ENCODE measurements around the gene SNX5. TPM values are rescaled to one million over a fixed set of nuclear protein-coding genes. Genes with fewer than 3 reads are reported as not detected.
A peak's percentile ranks its signal among the peaks of the same experiment; 100 is the strongest.

The SNX5 gene
- total and polyA plus RNA-seq, 2 donors (not counting 1 experiment from before 2014, with no cell fraction given), result 97.8 to 128 TPM

- Histone ChIP-seq H3K4me3 (ENCODE audit: control extremely low read depth in 1 of 5, extremely low read depth in 1 of 5, insufficient read depth in 1 of 5, low read depth in 2 of 5, low read length in 4 of 5) (peak overlapping the region in 2 of 5 experiments; percentile 11 to 16), H3K27ac (ENCODE audit: low read length in 2 of 2) (peak overlapping the region; percentile 42 to 76), H3K4me2 (replicated peaks; ENCODE audit: low read depth, low read length, poor library complexity, severe bottlenecking) (peak overlapping the region; percentile 60), H3K9ac (ENCODE audit: low read length) (peak overlapping the region; percentile 41), H4K20me1 (ENCODE audit: control insufficient read depth, insufficient read depth, low read length, poor library complexity, severe bottlenecking) (peaks cover 16% of the 10 kb centered on the region), H3K27me3 (replicated peaks in 1 of 4; ENCODE audit: control extremely low read depth in 1 of 4, control insufficient read depth in 3 of 4, insufficient read depth in 4 of 4, low read length in 3 of 4) (no peaks in the 10 kb centered on the region), H2AFZ (ENCODE audit: insufficient read depth, low read depth, low read length, poor library complexity, severe bottlenecking) (no peak overlapping the region), H3K36me3 (replicated peaks in 1 of 2; ENCODE audit: control extremely low read depth in 1 of 2, control insufficient read depth in 1 of 2, extremely low read depth in 1 of 2, insufficient read depth in 2 of 2, low read length in 1 of 2) (peaks cover 0 to 50% of the 10 kb centered on the region in 2 experiments), H3K9me3 (ENCODE audit: control extremely low read depth in 1 of 3, control insufficient read depth in 2 of 3, insufficient read depth in 1 of 3, low read length in 2 of 3) (peaks cover 0 to 11% (median 0%) of the 10 kb centered on the region in 3 donors), H3K79me2 (ENCODE audit: control insufficient read depth, insufficient read depth, low read length) (peaks cover 100% of the 10 kb centered on the region), H3K4me1 (ENCODE audit: control insufficient read depth in 2 of 2, insufficient read depth in 2 of 2, low read length in 2 of 2) (peaks cover 76 to 82% of the 10 kb centered on the region in 2 donors)
- Mint-ChIP-seq H3K9me3 (ENCODE audit: insufficient read depth) (no peaks in the 10 kb centered on the region), H3K4me1 (peaks cover 81% of the 10 kb centered on the region), H3K27me3 (no peaks in the 10 kb centered on the region), H3K27ac (peak overlapping the region; percentile 78), H3K4me3 (peak overlapping the region; percentile 44)
- 9% methylated on average over 7 of the region's 8 CpGs for WGBS (ENCODE audit: insufficient coverage)
- intact Hi-C loops (cut with micrococcal nuclease), result loop anchor here (5.0 kb wide), 1 partner anchor 41 kb away; no protein-coding TSS in a partner anchor
- ATAC-seq (ENCODE audit: low read depth) (peak; percentile 61), DNase-seq (peak; percentile 45)
- CTCF ChIA-PET, result interaction anchor here (0.6 to 6.0 kb wide), 8 partner anchors 9 to 1747 kb away, joined by 3 to 46 read pairs (median 4); partner anchors contain the start of genes MGME1, RRBP1 and SNX5
- TF ChIP-seq CTCF (IDR thresholded peaks at IDR 0.05) (no peak), EZH2 (IDR thresholded peaks at IDR 0.05; ENCODE audit: borderline replicate concordance, insufficient read depth, low read depth, low read length, poor library complexity, severe bottlenecking) (no peak)
- POLR2A ChIA-PET, result interaction anchor here (0.7 to 1.7 kb wide), 3 partner anchors 9 to 551 kb away, joined by 5 to 6 read pairs (median 5); partner anchors contain the start of genes DSTN and SEC23B
Observed at GRCh38 chr20:17956099-17956685, 12.4 kb downstream of the SNX5 start.

GRCh38 chr20:17955302-17955701, 13.3 kb downstream of the SNX5 start:
- Mint-ChIP-seq H3K9me3 (ENCODE audit: insufficient read depth) (no peaks in the 10 kb centered on the region), H3K4me3 (peak overlapping the region; percentile 12), H3K27me3 (no peaks in the 10 kb centered on the region), H3K4me1 (peaks cover 72% of the 10 kb centered on the region), H3K27ac (peak overlapping the region; percentile 15)
- POLR2A ChIA-PET, result interaction anchor here (1.7 kb wide), 1 partner anchor 10 kb away, joined by 6 read pairs; no protein-coding TSS in a partner anchor
- intact Hi-C loops (cut with micrococcal nuclease), result loop anchor here (1.0 to 5.0 kb wide), 2 partner anchors 12 to 42 kb away; no protein-coding TSS in a partner anchor
- H3K36me3 ChIP-seq (replicated peaks in 1 of 2; ENCODE audit: control extremely low read depth in 1 of 2, control insufficient read depth in 1 of 2, extremely low read depth in 1 of 2, insufficient read depth in 2 of 2, low read length in 1 of 2), result peaks cover 6 to 58% of the 10 kb centered on the region in 2 experiments
- WGBS (ENCODE audit: insufficient coverage), result 20% methylated on average over 1 of the region's 3 CpGs
- peak overlapping the region; percentile 42 to 76 for H3K27ac ChIP-seq (ENCODE audit: low read length in 2 of 2)
- H3K9me3 ChIP-seq (ENCODE audit: control extremely low read depth in 1 of 3, control insufficient read depth in 2 of 3, insufficient read depth in 1 of 3, low read length in 2 of 3), result peaks cover 0 to 8% (median 0%) of the 10 kb centered on the region in 3 donors
- no peak for DNase-seq
- H3K4me3 ChIP-seq (ENCODE audit: control extremely low read depth in 1 of 5, extremely low read depth in 1 of 5, insufficient read depth in 1 of 5, low read depth in 2 of 5, low read length in 4 of 5), result no peak overlapping the region
- no peak overlapping the region for H3K9ac ChIP-seq (ENCODE audit: low read length)
- no peaks in the 10 kb centered on the region for H3K27me3 ChIP-seq (replicated peaks in 1 of 4; ENCODE audit: control extremely low read depth in 1 of 4, control insufficient read depth in 3 of 4, insufficient read depth in 4 of 4, low read length in 3 of 4)
- H3K4me1 ChIP-seq (ENCODE audit: control insufficient read depth in 2 of 2, insufficient read depth in 2 of 2, low read length in 2 of 2), result peaks cover 67 to 73% of the 10 kb centered on the region in 2 donors
- TF ChIP-seq CTCF (IDR thresholded peaks at IDR 0.05), result no peak
- TF ChIP-seq EZH2 (IDR thresholded peaks at IDR 0.05; ENCODE audit: borderline replicate concordance, insufficient read depth, low read depth, low read length, poor library complexity, severe bottlenecking), result no peak
- H3K79me2 ChIP-seq (ENCODE audit: control insufficient read depth, insufficient read depth, low read length), result peaks cover 100% of the 10 kb centered on the region
- peaks cover 24% of the 10 kb centered on the region for H4K20me1 ChIP-seq (ENCODE audit: control insufficient read depth, insufficient read depth, low read length, poor library complexity, severe bottlenecking)
- H2AFZ ChIP-seq (ENCODE audit: insufficient read depth, low read depth, low read length, poor library complexity, severe bottlenecking), result no peak overlapping the region
- CTCF ChIA-PET, result interaction anchor here (0.7 to 6.0 kb wide), 5 partner anchors 10 to 273 kb away, joined by 3 to 46 read pairs (median 4); partner anchors contain the start of genes MGME1, RRBP1 and SNX5
- ATAC-seq (ENCODE audit: low read depth), result no peak
- peak overlapping the region; percentile 60 for H3K4me2 ChIP-seq (replicated peaks; ENCODE audit: low read depth, low read length, poor library complexity, severe bottlenecking)
